ENCODE measurements around the gene REEP2. TPM values are rescaled to one million over a fixed set of nuclear protein-coding genes. Genes with fewer than 3 reads are reported as not detected.

The REEP2 gene
- total RNA-seq, 1 experiment from 2014 or later = 49.0 TPM

DNA sequence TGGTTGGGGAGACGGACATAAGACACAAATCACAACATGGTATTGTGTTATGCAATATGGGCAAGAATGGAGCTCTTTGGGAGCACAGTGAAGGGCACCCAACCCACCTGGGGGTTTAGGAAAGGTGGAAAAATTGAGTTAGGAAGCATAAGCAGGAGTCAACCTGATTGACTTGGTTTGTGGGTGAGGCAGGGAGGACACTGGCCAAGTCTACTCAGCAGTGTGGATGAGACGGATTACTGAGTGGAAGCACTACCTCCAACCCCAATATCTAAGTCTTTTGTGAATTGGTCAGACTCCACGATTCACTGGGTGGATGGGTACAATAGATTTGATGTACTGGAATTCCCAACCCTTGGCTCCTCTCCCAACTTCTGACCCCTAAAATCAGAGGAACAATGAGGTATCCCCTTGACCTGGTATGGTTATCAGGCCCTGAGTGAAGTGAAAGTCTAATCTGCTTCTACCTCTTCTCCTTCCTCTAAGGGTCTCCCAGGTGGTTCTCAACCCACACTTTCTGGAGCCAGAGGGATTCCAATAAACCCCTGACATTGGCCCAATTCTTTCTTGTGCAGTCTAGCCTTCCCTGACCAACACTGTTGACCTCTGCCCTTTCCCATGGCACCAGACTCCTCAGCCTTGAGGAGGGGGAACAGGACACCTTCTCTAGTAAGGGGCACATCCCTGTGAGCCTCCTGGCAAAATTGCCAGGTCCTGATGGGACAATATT is 31.6 kb downstream of the REEP2 start:
- H3K79me2 ChIP-seq (ENCODE audit: insufficient read depth, low read length) = no peaks in the 10 kb centered on the region
- H3K27me3 ChIP-seq (ENCODE audit: insufficient read depth, low read length) = no peaks in the 10 kb centered on the region; the same call in 1 of the 2 replicates
- H3K18ac ChIP-seq (ENCODE audit: insufficient read length, low read depth, low read length) = no peak overlapping the region
- no peak overlapping the region for H2AFZ ChIP-seq (ENCODE audit: low read length)
- H3K79me1 ChIP-seq (ENCODE audit: insufficient read depth, low read depth, low read length, poor library complexity, severe bottlenecking) = no peaks in the 10 kb centered on the region
- no peak overlapping the region for H2BK15ac ChIP-seq (ENCODE audit: low read depth, low read length)
- no peak overlapping the region for H3K14ac ChIP-seq (ENCODE audit: insufficient read depth, low read length)
- H3K4me1 ChIP-seq (ENCODE audit: insufficient read depth, low read length) = 0 out of 2 replicates have a peak, but pooled peaks cover 1% of the 10 kb centered on the region
- no peaks in the 10 kb centered on the region for H3K9me3 ChIP-seq (ENCODE audit: control insufficient read depth, low read depth, low read length)
- H3T11ph ChIP-seq (ENCODE audit: low read length) = no peak overlapping the region
- H3K4me1 Mint-ChIP-seq = peaks cover 31 to 34% of the 10 kb centered on the region in 2 experiments
- H4K8ac ChIP-seq (replicated peaks; ENCODE audit: insufficient read length, low read depth, low read length) = no peak overlapping the region
- peaks cover 0 to 11% of the 10 kb centered on the region in 2 experiments; a peak in 2 of 5 replicates for H3K9me3 Mint-ChIP-seq
- H3K4me3 Mint-ChIP-seq = no peak overlapping the region
- H4K20me1 ChIP-seq (ENCODE audit: control insufficient read depth, insufficient read depth, insufficient read length) = no peaks in the 10 kb centered on the region
- no peak overlapping the region for H3K4ac ChIP-seq (ENCODE audit: low read depth, low read length)
- H2AK5ac ChIP-seq (ENCODE audit: insufficient read length, low read length) = no peak overlapping the region
- peak overlapping the region in 2 of 3 experiments; percentile 4 to 13; a peak in 1 of 7 replicates for H3K27ac Mint-ChIP-seq
- WGBS (ENCODE audit: extremely low coverage, insufficient read length, low lambda C conversion rate) = no CpG with 5 or more reads among the region's 3 CpGs
- H2BK20ac ChIP-seq (ENCODE audit: low read depth, low read length, poor library complexity, severe bottlenecking) = no peak overlapping the region
- DNase-seq = peak; percentile 64
- H3K36me3 Mint-ChIP-seq (ENCODE audit: insufficient read depth in 1 of 3, low read depth in 3 of 3) = peaks cover 18 to 28% (median 26%) of the 10 kb centered on the region in 3 experiments
- H3K9ac ChIP-seq (ENCODE audit: extremely low read depth, insufficient read length, low read length) = no peak overlapping the region
- H3K27ac ChIP-seq (ENCODE audit: insufficient read length, low read depth, low read length) = no peak overlapping the region
- TF ChIP-seq, protein P1, sequence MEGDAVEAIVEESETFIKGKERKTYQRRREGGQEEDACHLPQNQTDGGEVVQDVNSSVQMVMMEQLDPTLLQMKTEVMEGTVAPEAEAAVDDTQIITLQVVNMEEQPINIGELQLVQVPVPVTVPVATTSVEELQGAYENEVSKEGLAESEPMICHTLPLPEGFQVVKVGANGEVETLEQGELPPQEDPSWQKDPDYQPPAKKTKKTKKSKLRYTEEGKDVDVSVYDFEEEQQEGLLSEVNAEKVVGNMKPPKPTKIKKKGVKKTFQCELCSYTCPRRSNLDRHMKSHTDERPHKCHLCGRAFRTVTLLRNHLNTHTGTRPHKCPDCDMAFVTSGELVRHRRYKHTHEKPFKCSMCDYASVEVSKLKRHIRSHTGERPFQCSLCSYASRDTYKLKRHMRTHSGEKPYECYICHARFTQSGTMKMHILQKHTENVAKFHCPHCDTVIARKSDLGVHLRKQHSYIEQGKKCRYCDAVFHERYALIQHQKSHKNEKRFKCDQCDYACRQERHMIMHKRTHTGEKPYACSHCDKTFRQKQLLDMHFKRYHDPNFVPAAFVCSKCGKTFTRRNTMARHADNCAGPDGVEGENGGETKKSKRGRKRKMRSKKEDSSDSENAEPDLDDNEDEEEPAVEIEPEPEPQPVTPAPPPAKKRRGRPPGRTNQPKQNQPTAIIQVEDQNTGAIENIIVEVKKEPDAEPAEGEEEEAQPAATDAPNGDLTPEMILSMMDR (conservative IDR thresholded peaks at IDR 0.05) = no peak
- no peak overlapping the region for H2BK5ac ChIP-seq (ENCODE audit: insufficient read length, low read length)
- H3K23ac ChIP-seq (ENCODE audit: insufficient read length, low read depth, low read length) = no peak overlapping the region
- H2BK120ac ChIP-seq (ENCODE audit: low read depth, low read length, poor library complexity, severe bottlenecking) = no peak overlapping the region
- H4K5ac ChIP-seq (ENCODE audit: insufficient read length, low read depth, low read length) = no peak overlapping the region
- no peak overlapping the region for H3K4me2 ChIP-seq (ENCODE audit: insufficient read depth, insufficient read length, low read length)
- peaks cover 27% of the 10 kb centered on the region for H3K27me3 Mint-ChIP-seq (ENCODE audit: low read depth)
- no peak overlapping the region for H4K91ac ChIP-seq (ENCODE audit: insufficient read length, low read depth, low read length)
- H3K23me2 ChIP-seq (ENCODE audit: insufficient read length, low read depth, low read length, poor library complexity, severe bottlenecking) = peaks cover 13% of the 10 kb centered on the region
- H2BK12ac ChIP-seq (ENCODE audit: insufficient read length, low read depth, low read length) = no peak overlapping the region
- H3K56ac ChIP-seq (ENCODE audit: insufficient read length, low read depth, low read length) = no peak overlapping the region

All from H9 (cell line).